Progenitor cell of endocrine pancreas (in vitro differentiated cells): ENCODE measurements around the gene FCGBP. TPM values are rescaled to one million over a fixed set of nuclear protein-coding genes. Genes with fewer than 3 reads are reported as not detected.

Source experiments
- DNase-seq: peaks from one replicate; pipeline ENCODE4 v3.0.0; 2021; ENCODE audit warnings: low spot score; ENCODE audit not compliant: unreplicated experiment
- H3K27ac Mint-ChIP-seq: 2 replicates; pipeline ENCODE4 v1.8.0; 2021; ENCODE audit warnings: mild to moderate bottlenecking, moderate library complexity, mixed read lengths
- H3K27me3 Mint-ChIP-seq: 2 replicates; pipeline ENCODE4 v1.8.0; 2021; ENCODE audit warnings: mixed read lengths
- H3K36me3 Mint-ChIP-seq: 2 replicates; pipeline ENCODE4 v1.8.0; 2022; ENCODE audit warnings: mixed read lengths; ENCODE audit not compliant: insufficient read depth
- H3K4me1 Mint-ChIP-seq: 2 replicates; pipeline ENCODE4 v1.8.0; 2021; ENCODE audit warnings: low read depth, mixed read lengths
- H3K4me3 Mint-ChIP-seq: 2 replicates; pipeline ENCODE4 v1.8.0; 2021; ENCODE audit warnings: low read depth, mild to moderate bottlenecking, moderate library complexity, mixed read lengths
- H3K9me3 Mint-ChIP-seq: 2 replicates; pipeline ENCODE4 v1.8.0; 2021; ENCODE audit warnings: low read depth, mixed read lengths
- CTCF ChIP-seq: fragments of 200-600 bp; sonication (generic); IDR thresholded peaks from one replicate; pipeline ENCODE4 v1.5.0; 2021; ENCODE audit warnings: antibody characterized with exemption, mild to moderate bottlenecking; ENCODE audit not compliant: unreplicated experiment
- long read RNA-seq: library from polyadenylated mRNA; unstranded; transcript quantifications from one replicate; pipeline ENCODE4 v2.0.0, GENCODE V29; 2020
- total RNA-seq: library from RNA; stranded (reverse); gene quantifications from 2 replicates; pipeline ENCODE4 v1.2.1, GENCODE V29; 2021

The FCGBP gene
- 0.80 and 1.2 TPM in 2 replicates for total RNA-seq
- long read RNA-seq, result 0 reads

GRCh38 chr19:39934584-39935363 lies at the start of gene FCGBP:
TSS of gene FCGBP (minus strand) at chr19:39934634.
- no peak within 1 kb of the TSS for H3K4me3 Mint-ChIP-seq
- DNase-seq, result no peak
- H3K27ac Mint-ChIP-seq, result no peak within 1 kb of the TSS
- H3K36me3 Mint-ChIP-seq, result peaks cover 2% of the 10 kb centered on the region
- no peaks in the 10 kb centered on the region for H3K27me3 Mint-ChIP-seq
- H3K4me1 Mint-ChIP-seq, result peaks cover 14% of the 10 kb centered on the region
- no peak for TF ChIP-seq CTCF
- H3K9me3 Mint-ChIP-seq, result peaks cover 10% of the 10 kb centered on the region

GRCh38 chr19:39983695-39984300 lies 49.4 kb upstream of the FCGBP start:
- no peak overlapping the region for H3K4me3 Mint-ChIP-seq
- H3K9me3 Mint-ChIP-seq, result peaks cover 33% of the 10 kb centered on the region
- H3K36me3 Mint-ChIP-seq, result peaks cover 49% of the 10 kb centered on the region

GRCh38 chr19:39982883-39983282 lies 48.4 kb upstream of the FCGBP start:
- Mint-ChIP-seq H3K27me3 (no peaks in the 10 kb centered on the region), H3K4me3 (no peak overlapping the region), H3K27ac (no peak overlapping the region), H3K9me3 (peaks cover 33% of the 10 kb centered on the region), H3K36me3 (peaks cover 53% of the 10 kb centered on the region), H3K4me1 (no peaks in the 10 kb centered on the region)
- DNase-seq, result no peak
- no peak for TF ChIP-seq CTCF

More at GRCh38 chr19:39983695-39984300, 49.4 kb upstream of the FCGBP start:
- Mint-ChIP-seq H3K4me1 (no peaks in the 10 kb centered on the region), H3K27me3 (no peaks in the 10 kb centered on the region), H3K27ac (no peak overlapping the region)
- TF ChIP-seq CTCF, result no peak
- no peak for DNase-seq

- no peaks in the 10 kb centered on the region for H3K9me3 Mint-ChIP-seq
- H3K27me3 Mint-ChIP-seq, result no peaks in the 10 kb centered on the region
- no peak overlapping the region for H3K4me3 Mint-ChIP-seq
- no peak for DNase-seq
- peaks cover 36% of the 10 kb centered on the region for H3K36me3 Mint-ChIP-seq
- H3K4me1 Mint-ChIP-seq, result peaks cover 17% of the 10 kb centered on the region
- TF ChIP-seq CTCF, result no peak
- H3K27ac Mint-ChIP-seq, result peak overlapping the region; percentile 67
Observed at GRCh38 chr19:39974377-39975155, 40.1 kb upstream of the FCGBP start.

- H3K27ac Mint-ChIP-seq, result peak overlapping the region; percentile 96
- peaks cover 25% of the 10 kb centered on the region for H3K36me3 Mint-ChIP-seq
- peaks cover 22% of the 10 kb centered on the region for H3K4me1 Mint-ChIP-seq
- no peak for TF ChIP-seq CTCF
- H3K27me3 Mint-ChIP-seq, result no peaks in the 10 kb centered on the region
- H3K4me3 Mint-ChIP-seq, result peak overlapping the region; percentile 100
- no peak for DNase-seq
- no peaks in the 10 kb centered on the region for H3K9me3 Mint-ChIP-seq
Observed at GRCh38 chr19:39971380-39972035, 37.1 kb upstream of the FCGBP start.
